H7 (cell line): ENCODE data around the gene C6orf47. TPM values are rescaled to one million over a fixed set of nuclear protein-coding genes. Genes with fewer than 3 reads are reported as not detected.
A peak's percentile ranks its signal among the peaks of the same experiment; 100 is the strongest.
"Not testable (repeated sequence)": the region's sequence is repeated elsewhere in the genome, so short reads cannot be mapped to it uniquely, and the experiment has no call there.

Experiments
- DNase-seq: peaks from one replicate; pipeline ENCODE4 v3.0.0; 2012
- H3K27me3 ChIP-seq: 2 replicates; pipeline ENCODE4 v1.6.0; 2011; ENCODE audit warnings: mild to moderate bottlenecking, low read length; ENCODE audit not compliant: control insufficient read depth, insufficient read depth
- H3K36me3 ChIP-seq: replicated peaks from 2 replicates; pipeline ENCODE4 v1.5.1; 2011; ENCODE audit warnings: low read length; ENCODE audit not compliant: control insufficient read depth, insufficient read depth
- H3K4me3 ChIP-seq: 2 replicates; pipeline ENCODE4 v1.5.1; 2011; ENCODE audit warnings: low read depth, mild to moderate bottlenecking, control low read depth, low read length, moderate library complexity; ENCODE audit not compliant: insufficient read depth
- total RNA-seq: library from RNA; depleted of rRNA; stranded (reverse); fragments of >200 nt; shearing (Covaris generic); gene quantifications from 2 replicates; pipeline ENCODE4 v1.2.3, GENCODE V29; 2014; rRNA removed

Gene C6orf47, protein sequence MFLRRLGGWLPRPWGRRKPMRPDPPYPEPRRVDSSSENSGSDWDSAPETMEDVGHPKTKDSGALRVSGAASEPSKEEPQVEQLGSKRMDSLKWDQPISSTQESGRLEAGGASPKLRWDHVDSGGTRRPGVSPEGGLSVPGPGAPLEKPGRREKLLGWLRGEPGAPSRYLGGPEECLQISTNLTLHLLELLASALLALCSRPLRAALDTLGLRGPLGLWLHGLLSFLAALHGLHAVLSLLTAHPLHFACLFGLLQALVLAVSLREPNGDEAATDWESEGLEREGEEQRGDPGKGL
- 17.3 and 17.6 TPM in 2 replicates for total RNA-seq

DNA sequence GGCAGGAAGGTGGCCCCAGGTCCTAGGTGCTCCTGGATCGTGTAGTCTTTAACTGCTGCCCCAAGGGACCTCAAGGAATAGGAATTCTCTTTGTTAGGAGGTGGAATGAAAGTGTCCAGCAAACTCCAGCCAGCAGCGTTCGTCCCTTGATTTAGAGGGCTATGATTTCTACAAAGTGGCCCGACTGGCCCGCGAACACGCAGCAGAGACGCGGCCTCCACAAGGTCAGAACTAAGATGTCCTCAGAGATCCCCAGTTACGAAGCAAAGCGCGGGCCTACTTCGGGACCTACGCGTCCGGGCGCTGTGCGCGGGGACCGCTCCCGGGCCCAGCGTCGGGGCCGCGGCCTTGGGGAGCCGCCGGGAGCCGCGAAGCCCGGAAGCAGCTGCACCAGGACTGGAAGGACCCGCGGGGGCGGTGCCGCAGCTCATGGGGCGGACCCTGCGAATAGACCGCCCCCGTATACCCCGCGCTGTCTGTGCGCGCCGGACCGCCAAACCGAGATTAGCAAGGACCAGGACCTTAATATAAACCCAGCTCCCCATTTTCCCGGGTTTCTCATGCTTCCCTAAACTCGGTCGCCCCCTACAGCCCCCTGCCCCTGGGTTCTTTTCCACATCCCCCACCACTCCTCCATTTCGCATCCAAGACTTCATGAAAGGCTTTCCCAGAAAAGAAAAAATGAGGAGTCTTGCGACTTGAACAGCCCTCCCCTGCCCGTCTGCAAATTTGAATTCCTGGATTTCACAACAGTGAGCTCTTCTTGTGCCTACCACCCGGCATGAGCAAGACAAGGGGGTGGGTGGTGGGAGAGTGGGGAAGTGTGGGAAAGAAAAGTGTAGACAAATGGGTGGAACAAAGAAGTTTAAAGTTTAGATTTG, at the start of gene C6orf47:
C6orf47 (minus strand) TSS at position 398 of the 881 bp plus-strand sequence. CDS start 831 bp downstream, outside the sequence.
- Histone ChIP-seq H3K27me3 (no peaks in the 10 kb centered on the region), H3K36me3 (peaks cover 8% of the 10 kb centered on the region), H3K4me3 (peak within 1 kb of the TSS; percentile 86)
- peak; percentile 97 for DNase-seq

DNA sequence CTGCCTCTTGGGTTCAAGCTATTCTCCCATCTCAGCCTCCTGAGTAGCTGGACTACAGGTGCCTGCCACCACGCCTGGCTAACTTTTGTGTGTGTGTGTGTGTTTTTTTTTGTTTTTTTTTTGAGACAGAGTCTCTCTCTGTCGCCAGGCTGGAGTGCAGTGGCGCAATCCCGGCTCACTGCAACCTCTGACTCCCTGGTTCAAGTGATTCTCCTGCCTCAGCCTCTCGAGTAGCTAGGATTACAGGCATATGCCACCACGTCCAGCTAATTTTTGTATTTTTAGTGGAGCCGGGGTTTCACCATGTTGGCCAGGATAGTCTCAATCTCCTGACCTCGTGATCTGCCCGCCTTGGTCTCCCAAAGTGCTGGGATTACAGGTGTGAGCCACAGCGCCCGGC, 48.6 kb upstream of the C6orf47 start:
- DNase-seq, H3K4me3 ChIP-seq, H3K27me3 ChIP-seq, H3K36me3 ChIP-seq: not testable (repeated sequence)

DNA sequence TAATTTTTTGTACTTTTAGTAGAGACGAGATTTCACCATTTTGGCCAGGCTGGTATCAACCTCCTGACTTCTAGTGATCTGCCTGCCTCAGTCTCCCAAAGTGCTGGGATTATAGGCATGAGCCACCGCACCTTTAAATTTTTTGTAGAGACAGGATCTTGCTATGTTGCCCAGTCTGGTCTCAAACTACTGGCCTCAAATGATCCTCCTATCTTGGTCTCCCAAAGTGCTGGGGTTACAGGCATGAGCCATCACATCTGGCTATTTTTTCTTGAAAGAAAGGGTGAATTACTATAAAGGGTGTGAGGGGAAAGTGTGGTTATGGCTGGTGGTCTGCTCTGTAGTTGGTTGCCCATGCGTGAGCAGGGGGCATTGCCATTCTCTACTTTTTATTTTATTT, 47.6 kb upstream of the C6orf47 start:
- no peaks in the 10 kb centered on the region; the same call in 1 of the 2 replicates for H3K27me3 ChIP-seq
- no peak for DNase-seq
- H3K36me3 ChIP-seq: no peaks in the 10 kb centered on the region
- no peak overlapping the region for H3K4me3 ChIP-seq

DNA sequence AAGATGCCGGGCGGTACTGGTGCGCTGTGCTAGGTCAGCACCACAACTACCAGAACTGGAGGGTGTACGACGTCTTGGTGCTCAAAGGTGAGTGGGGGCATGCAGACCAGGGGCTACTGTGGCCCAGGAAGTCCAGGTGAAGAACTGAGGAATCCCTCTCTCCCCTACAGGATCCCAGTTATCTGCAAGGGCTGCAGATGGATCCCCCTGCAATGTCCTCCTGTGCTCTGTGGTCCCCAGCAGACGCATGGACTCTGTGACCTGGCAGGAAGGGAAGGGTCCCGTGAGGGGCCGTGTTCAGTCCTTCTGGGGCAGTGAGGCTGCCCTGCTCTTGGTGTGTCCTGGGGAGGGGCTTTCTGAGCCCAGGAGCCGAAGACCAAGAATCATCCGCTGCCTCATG, 47.1 kb upstream of the C6orf47 start:
- no peak overlapping the region for H3K4me3 ChIP-seq
- no peaks in the 10 kb centered on the region for H3K36me3 ChIP-seq

DNA sequence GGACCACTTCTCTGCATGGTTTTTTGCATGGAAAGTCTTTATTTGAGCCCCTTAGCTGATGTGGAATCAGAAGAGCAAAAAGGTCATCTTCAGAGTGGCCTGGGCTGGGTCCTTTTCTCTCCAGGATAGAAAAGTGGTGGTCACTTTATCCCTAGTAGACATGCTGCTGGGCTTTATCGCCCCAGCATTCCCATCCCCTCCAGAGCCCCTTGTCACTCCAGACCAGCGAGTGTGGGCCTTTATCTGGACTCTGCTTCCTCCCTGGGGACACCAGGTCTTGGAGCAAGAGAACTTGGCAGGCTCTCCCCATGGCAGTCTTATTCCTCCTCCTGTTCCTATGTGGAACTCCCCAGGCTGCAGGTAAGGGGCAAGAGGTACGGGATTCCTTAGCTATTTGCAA, 46.0 kb upstream of the C6orf47 start, which contains the start of gene LY6G6F:
LY6G6F (plus strand) TSS at position 268 of the 400 bp plus-strand sequence; CDS start at position 309, 41 bp downstream.
- no peak for DNase-seq
- H3K27me3 ChIP-seq: no peaks in the 10 kb centered on the region; the same call in 1 of the 2 replicates
- H3K4me3 ChIP-seq: no peak within 1 kb of the TSS
- H3K36me3 ChIP-seq: no peaks in the 10 kb centered on the region

More for the DNA sequence above, 47.1 kb upstream of the C6orf47 start:
- no peaks in the 10 kb centered on the region; the same call in 1 of the 2 replicates for H3K27me3 ChIP-seq
- no peak for DNase-seq

DNA sequence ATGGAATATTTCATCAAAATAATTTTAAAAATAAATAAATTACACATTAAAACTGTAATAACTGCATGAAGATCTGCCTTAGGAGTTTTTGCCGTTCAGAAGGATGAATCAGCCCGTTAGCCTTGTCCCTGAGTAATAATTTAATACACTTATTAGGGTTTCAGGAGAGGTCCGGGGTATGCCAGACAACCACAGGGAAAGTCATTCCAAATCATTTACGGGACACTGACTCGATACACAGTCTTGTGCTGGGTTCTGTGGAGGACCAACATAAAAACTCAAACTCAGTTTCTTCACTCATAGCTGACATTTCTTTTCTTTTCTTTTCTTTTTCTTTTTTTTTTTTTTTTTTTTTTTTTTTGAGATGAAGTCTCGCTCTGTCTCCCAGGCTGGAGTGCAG, 45.4 kb upstream of the C6orf47 start:
- Histone ChIP-seq H3K36me3 (no peaks in the 10 kb centered on the region), H3K27me3 (no peaks in the 10 kb centered on the region; the same call in 1 of the 2 replicates), H3K4me3 (no peak overlapping the region)
- DNase-seq: no peak

DNA sequence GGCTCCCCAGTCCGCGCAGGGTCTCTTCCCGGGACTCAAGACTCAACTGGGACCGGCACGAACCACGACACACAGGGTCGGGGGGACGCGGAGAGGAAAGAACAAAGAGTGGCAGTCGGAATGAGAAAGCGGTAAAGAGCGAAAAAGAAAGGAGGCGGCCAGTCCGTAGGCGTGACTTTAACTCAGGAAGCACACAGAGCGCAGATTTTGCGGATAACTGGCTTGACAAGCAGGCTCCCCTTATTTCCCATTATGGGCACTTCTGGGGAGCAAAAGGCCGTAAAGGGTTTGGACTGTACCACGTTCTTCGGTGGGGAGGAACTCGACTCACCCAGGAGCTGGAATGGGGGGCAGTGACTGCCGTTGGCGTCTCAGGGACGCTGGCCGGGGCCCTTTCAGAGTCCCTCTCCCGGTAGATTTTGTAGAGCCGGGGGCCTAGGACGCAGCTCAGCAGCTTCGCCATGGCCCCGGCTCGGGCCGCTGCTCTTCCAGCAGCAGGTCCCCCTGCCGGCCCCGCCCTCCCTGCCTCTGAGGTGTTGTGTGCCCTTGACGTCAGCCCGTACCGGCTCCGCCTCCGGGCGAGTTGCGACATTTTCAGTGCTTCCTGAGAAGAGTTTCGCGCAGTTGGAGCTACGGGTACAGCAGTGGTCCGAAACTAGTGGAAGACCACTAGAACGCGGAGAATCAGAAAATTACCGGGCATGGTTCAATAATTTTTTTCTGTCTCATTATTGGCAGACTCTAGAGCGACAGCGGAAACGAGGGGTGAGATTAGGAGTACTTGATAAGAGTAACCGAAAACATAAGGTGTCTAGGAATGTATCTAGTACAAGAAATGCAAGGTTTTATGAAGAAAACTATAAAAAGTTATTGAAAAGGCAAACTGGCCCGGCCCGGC, 42.5 kb upstream of the C6orf47 start, which contains the start of gene ABHD16A:
ABHD16A (minus strand) TSS at position 506 of the 898 bp plus-strand sequence; CDS start at position 463, 43 bp downstream.
- peak within 1 kb of the TSS; percentile 87 for H3K4me3 ChIP-seq
- no peaks in the 10 kb centered on the region for H3K36me3 ChIP-seq
- H3K27me3 ChIP-seq: no peaks in the 10 kb centered on the region; the same call in 1 of the 2 replicates
- peak; percentile 99 for DNase-seq

DNA sequence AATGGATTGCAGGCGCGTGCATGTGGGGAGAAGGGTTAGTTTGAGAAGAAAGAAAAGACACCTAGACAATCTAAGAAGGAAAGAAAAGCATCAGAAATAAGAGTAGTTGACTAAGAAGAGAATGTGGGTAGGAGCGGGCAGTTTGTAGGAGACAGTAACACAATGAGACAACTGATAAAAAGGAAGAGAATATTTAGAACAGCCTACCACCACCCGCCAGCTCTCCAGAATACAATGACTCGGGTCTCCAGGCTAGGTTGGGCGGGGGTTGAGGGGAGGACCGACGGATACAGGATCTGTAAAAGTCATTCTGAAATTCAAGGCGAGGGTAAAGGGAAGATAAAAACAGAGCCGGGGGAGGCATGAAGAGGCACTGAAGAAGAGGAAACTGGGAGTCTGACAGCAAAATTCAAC, 41.8 kb upstream of the C6orf47 start:
- Histone ChIP-seq H3K36me3 (no peaks in the 10 kb centered on the region), H3K4me3 (peak overlapping the region; percentile 87), H3K27me3 (no peaks in the 10 kb centered on the region)
- peak; percentile 78 for DNase-seq

DNA sequence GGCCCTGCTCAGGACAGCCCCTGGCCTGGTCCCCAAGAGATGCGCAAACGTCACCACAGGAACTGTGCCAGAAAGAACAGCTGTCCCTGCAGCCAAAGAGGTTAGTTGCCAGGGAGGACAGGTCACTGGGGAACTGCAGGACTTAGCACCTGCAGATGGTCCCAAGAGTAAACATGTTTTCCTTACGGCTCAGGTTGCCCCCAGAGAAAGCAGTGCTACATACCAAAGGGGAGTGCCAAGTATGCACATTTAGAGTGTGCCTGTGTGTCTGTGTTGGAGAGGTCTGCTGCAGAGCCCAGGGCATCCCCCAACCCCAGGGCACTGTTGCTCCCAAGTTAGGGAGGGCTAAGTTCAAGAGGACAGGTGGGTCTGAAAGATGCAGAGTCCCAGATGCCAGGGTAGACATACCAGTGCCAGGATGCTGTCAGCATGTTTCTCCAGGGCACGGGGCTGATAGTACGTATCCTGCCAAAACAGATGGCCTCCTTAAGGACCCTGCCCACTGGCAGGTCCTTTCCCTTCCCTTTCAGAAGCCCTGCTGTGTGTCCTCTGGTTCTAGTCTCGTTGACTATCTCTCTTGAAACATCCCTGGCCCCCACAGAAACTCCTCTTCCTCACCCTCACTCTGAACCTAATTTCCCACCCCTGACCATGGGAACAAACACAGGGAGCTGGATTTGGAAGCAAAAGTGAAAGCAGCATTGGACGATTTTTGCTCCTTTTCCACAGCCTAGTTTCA, 41.3 kb upstream of the C6orf47 start:
- Histone ChIP-seq H3K36me3 (no peaks in the 10 kb centered on the region; the same call in 1 of the 2 replicates), H3K4me3 (peak overlapping the region; percentile 87), H3K27me3 (no peaks in the 10 kb centered on the region)
- no peak for DNase-seq

DNA sequence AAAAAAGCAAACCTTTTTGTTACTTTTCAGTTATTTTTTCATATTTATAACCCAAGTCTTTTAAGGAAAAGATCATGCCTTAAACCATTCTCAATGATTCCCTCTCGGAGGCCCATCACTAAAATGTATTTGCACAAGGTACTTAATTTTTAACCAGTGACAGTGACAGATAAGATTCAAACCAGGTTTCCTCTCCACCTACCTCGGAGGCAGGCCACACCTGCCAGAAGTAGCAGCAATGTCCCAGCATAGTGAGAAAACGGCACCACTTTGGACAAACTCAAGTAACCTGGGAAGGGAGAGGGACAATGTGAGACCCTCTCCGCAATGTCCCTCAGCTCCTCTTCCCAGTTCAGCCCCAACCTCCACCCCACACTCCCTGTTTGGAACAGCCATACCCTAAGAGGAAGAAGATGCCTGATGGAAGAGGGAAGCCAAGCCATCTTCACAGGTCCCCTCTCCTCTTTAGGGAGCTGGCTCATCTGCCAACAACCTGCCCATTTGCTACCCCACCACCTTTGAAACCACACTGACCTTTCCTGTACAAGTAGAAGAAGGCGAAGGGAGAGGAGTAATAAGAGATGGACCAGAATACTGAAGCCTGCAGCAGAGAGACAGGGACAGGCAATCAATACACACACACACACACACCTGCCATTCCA, 40.3 kb upstream of the C6orf47 start:
- Histone ChIP-seq H3K4me3 (no peak overlapping the region), H3K27me3 (no peaks in the 10 kb centered on the region), H3K36me3 (peaks cover 2% of the 10 kb centered on the region; the same call in 1 of the 2 replicates)
- DNase-seq: no peak

DNA sequence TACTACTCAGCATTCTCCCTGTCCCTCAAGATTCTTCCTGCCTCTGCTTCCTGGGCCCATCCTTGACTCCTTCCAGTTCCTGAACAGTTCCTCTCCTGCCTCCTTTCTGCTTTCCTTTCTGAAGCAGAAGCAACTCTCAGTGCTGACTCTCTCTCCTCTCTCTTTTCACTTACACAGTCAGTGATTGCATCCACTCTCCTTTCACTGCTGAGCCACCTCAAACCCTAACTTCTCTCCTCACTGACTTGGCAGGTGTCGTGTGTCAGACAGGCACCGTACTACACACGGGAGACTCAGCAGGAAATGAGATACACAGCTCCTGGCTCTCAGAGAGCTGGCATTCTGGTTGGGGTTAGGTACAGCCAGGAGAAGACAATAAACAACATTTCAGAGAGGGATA, 37.0 kb upstream of the C6orf47 start:
- Histone ChIP-seq H3K36me3 (peaks cover 7% of the 10 kb centered on the region), H3K27me3 (no peaks in the 10 kb centered on the region), H3K4me3 (no peak overlapping the region)
- DNase-seq: no peak

DNA sequence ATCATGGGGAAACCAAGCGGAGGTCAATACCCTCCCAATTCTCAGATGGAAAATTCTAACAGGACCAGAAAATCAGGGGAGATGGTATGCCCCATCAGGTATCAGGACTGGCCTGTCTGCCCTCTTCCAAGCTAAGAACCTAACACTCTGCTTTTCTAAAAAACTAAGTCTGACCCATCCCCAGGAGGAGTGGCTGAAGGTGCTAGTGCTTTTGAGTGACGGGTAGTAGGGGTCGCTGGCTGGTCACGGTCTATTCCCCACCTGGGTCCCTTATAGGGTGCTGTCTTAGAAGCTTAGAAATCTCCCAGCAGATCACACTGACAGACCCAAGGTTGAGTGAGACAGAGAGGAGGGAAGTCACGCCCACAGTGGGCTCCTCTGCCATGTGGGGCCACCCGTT, 33.0 kb upstream of the C6orf47 start:
- no peak for DNase-seq
- Histone ChIP-seq H3K36me3 (peaks cover 17% of the 10 kb centered on the region), H3K4me3 (no peak overlapping the region), H3K27me3 (no peaks in the 10 kb centered on the region)

DNA sequence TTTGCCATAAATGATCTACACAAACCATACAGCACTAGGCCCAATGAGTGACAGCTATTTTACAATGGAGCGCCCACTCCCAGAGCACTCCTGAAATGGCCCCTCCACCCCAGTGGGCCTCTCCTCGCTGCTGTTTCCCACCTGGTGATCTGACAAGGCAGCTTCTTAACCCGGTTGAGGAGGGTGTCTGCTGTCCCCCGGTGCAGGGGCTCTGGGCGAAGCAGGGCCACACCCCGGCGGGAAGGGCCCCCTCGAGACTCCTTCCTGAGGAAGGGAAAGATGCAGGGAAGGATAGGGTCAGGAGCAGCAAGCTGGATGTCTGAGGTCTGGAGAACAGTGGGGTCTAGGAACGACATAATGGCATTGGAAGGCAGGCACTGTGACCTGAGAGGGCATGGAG, 32.3 kb upstream of the C6orf47 start:
- Histone ChIP-seq H3K36me3 (peaks cover 17% of the 10 kb centered on the region), H3K4me3 (no peak overlapping the region), H3K27me3 (no peaks in the 10 kb centered on the region)
- DNase-seq: no peak
